Measurements from ENCODE around the gene GSC2. TPM values are rescaled to one million over a fixed set of nuclear protein-coding genes. Genes with fewer than 3 reads are reported as not detected.

GSC2 gene
- not detected for total RNA-seq

- H3K36me3 Mint-ChIP-seq (ENCODE audit: insufficient read depth in 2 of 2): peaks cover 2 to 7% of the 10 kb centered on the region in 2 donors
- no peaks in the 10 kb centered on the region for H3K9me3 Mint-ChIP-seq
- peaks cover 56% of the 10 kb centered on the region for H3K27me3 Mint-ChIP-seq (ENCODE audit: low read depth)
- peaks cover 8% of the 10 kb centered on the region for H3K4me1 Mint-ChIP-seq (ENCODE audit: low read depth)
- no peak for DNase-seq
- H3K27ac Mint-ChIP-seq: no peak within 1 kb of the TSS
- ATAC-seq (replicated peaks in 1 of 2): peak in 1 of 2 donors; percentile 22
- H3K4me3 Mint-ChIP-seq: peak within 1 kb of the TSS; percentile 73 to 81
These were observed at the start of gene GSC2 for GRCh38 chr22:19149991-19150390. GSC2 (minus strand) TSS chr22:19150292; CDS start chr22:19150283, 9 bp downstream.

- Mint-ChIP-seq H3K36me3 (ENCODE audit: insufficient read depth in 2 of 2) (no peaks in the 10 kb centered on the region), H3K4me3 (no peak overlapping the region), H3K9me3 (peaks cover 2% of the 10 kb centered on the region in 2 donors), H3K27me3 (ENCODE audit: low read depth) (no peaks in the 10 kb centered on the region), H3K27ac (no peak overlapping the region), H3K4me1 (ENCODE audit: low read depth) (no peaks in the 10 kb centered on the region)
- ATAC-seq (replicated peaks in 1 of 2): no peak
- DNase-seq: no peak
These were observed 49.4 kb upstream of the GSC2 start for GRCh38 chr22:19199479-19199878.

DNA sequence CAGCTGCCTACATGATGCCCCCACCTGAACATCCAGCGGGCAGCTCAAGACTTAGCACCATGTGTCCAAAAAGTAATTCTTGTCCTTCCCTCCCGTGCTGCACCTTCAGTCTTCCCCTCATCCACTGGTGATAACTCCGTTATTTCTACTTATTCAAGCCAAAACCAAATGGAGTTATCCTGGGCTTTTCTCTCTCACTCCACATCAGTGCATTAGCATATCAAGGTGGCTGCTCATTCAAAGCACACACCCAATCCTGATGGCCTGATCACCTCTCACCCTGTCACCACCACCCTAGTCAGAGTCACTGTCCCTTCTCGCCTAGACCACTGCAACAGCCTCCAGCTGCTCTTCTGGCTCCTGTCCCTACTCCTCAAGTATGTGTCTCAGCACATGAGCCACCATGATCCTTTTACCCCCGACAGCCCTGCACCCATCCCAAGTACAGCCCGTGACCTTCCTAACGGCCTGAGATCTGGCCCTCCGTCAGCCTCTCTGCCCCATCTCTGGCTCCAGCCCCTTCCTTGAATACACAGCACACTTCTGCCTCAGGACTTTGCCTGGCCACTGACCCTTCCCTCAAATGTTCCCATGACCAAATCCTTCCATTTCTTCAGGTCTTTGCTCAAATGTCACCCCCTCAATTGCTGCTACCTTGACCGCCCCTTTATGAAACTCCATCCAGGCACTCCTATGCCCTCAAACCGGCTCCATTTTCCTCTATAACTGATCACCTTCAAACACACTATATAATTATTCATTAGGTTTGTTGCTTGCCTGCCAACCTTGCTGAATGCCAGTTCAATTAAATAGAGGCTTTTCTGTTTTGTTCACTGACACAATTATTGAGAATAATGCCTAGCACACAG lies 48.1 kb upstream of the GSC2 start:
- ATAC-seq (replicated peaks in 1 of 2) (no peak), DNase-seq (no peak)
- Mint-ChIP-seq H3K27ac (no peak overlapping the region), H3K4me3 (no peak overlapping the region), H3K9me3 (peaks cover 2% of the 10 kb centered on the region in 2 donors), H3K36me3 (ENCODE audit: insufficient read depth in 2 of 2) (no peaks in the 10 kb centered on the region), H3K4me1 (ENCODE audit: low read depth) (no peaks in the 10 kb centered on the region), H3K27me3 (ENCODE audit: low read depth) (no peaks in the 10 kb centered on the region)

DNA sequence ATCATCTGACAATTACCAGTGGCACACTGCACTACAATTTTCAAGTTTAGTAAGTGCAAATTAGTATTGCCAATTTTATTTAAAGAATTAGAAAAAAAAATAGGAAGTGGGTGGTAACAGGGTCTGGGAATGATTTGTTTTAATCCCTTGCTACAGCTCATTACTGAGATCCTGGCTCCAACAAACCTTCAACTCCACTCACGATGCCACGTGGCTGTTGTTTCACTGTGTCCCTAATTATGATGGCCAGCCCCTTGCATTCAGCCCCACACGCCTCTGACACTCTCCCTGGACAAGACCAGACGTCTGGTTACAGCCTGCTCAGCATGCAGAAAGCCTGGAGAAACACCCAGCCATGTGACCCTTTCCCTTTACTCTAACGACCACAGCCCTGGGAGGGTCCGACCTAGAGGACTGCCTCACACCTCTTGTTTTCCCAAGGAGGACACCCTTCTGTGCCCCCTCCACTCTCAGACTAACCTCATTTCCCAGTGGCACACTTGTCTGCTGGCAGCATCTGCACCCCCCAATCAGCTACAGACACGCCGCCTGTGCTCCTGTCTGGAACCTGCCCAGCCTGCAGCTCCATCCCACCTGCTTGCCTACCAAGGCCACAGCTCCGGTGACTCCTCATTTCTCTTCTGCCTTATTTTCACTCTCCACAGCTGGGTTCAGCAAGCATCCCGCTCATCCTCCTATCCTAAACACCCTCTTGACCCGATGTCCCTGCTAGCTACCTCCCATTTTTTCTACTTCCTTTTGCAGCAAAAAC lies 46.9 kb upstream of the GSC2 start:
- no peak overlapping the region for H3K4me3 Mint-ChIP-seq
- H3K4me1 Mint-ChIP-seq (ENCODE audit: low read depth): no peaks in the 10 kb centered on the region
- H3K36me3 Mint-ChIP-seq (ENCODE audit: insufficient read depth in 2 of 2): no peaks in the 10 kb centered on the region
- H3K27me3 Mint-ChIP-seq (ENCODE audit: low read depth): no peaks in the 10 kb centered on the region
- no peak for DNase-seq
- H3K27ac Mint-ChIP-seq: no peak overlapping the region
- no peak for ATAC-seq (replicated peaks in 1 of 2)
- H3K9me3 Mint-ChIP-seq: no peaks in the 10 kb centered on the region

GRCh38 chr22:19195796-19196731 lies 46.0 kb upstream of the GSC2 start:
- no peaks in the 10 kb centered on the region for H3K36me3 Mint-ChIP-seq (ENCODE audit: insufficient read depth in 2 of 2)
- no peak overlapping the region for H3K27ac Mint-ChIP-seq
- no peaks in the 10 kb centered on the region for H3K4me1 Mint-ChIP-seq (ENCODE audit: low read depth)
- no peaks in the 10 kb centered on the region for H3K27me3 Mint-ChIP-seq (ENCODE audit: low read depth)
- ATAC-seq (replicated peaks in 1 of 2) (peak; percentile 40 to 53), DNase-seq (no peak)
- no peak overlapping the region for H3K4me3 Mint-ChIP-seq
- no peaks in the 10 kb centered on the region for H3K9me3 Mint-ChIP-seq

- no peaks in the 10 kb centered on the region for H3K36me3 Mint-ChIP-seq (ENCODE audit: insufficient read depth in 2 of 2)
- no peak for DNase-seq
- H3K4me1 Mint-ChIP-seq (ENCODE audit: low read depth): no peaks in the 10 kb centered on the region
These were observed 44.9 kb upstream of the GSC2 start for GRCh38 chr22:19194766-19195536.

DNA sequence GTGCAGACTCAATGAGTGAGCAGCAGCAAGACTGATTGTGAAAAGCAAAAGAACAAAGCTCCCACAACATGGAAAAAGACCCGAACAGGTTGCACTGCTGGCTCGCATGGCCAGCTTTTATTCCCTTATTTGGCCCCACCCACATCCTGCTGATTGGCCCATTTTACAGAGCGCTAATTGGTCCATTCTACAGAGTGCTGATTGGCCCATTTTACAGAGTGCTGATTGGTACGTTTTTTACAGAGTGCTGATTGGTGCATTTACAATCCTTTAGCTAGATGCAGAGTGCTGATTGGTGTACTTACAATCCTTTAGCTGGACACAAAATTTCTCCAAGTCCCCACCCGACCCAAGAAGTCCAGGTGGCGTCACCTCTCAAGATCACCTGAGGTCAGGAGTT lies 43.8 kb upstream of the GSC2 start:
- Mint-ChIP-seq H3K4me3 (no peak overlapping the region), H3K4me1 (ENCODE audit: low read depth) (no peaks in the 10 kb centered on the region), H3K27ac (no peak overlapping the region)

More at GRCh38 chr22:19194766-19195536, 44.9 kb upstream of the GSC2 start:
- Mint-ChIP-seq H3K27ac (no peak overlapping the region), H3K27me3 (ENCODE audit: low read depth) (no peaks in the 10 kb centered on the region), H3K9me3 (no peaks in the 10 kb centered on the region), H3K4me3 (no peak overlapping the region)
- ATAC-seq (replicated peaks in 1 of 2): no peak

DNA sequence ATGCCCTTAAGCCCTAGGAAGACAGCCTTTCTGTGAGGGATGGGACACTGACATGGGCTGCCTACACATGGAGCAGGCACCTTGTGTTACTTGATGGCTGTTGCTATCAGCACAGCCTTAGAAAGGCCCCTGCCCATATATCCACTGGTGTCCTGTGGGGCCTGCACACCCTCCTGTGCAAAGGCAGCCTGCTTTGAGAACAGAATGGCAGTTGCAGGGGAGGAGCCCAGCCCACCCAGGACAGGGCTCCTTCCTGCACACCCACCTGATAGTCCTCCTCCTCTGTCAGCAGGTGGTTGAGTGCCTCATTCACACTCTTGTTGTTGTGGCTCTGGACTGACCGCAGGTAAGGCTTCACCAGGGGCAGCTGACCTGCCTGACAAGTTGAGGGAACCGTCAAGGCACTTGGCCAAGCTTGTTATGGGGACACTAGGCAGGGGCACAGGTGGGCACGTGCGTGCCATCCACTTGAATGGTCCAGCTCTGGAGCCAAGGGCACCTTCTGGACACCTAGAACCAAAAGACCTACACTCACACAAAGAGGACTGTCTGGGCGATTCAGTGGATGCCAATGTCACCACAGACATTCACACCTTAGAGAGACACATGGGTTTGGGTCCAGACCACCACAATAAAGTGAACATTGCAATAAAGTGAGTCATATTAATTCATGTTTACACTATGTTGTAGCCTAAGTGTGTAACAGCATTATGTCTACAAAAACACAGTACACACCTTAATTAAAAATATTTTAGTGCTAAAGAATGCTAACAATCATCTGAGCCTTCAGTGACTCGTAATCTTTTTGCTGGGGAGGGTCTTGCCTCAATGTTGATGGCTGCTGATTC lies 37.8 kb upstream of the GSC2 start:
- no peaks in the 10 kb centered on the region for H3K36me3 Mint-ChIP-seq (ENCODE audit: insufficient read depth in 2 of 2)
- no peak overlapping the region for H3K27ac Mint-ChIP-seq
- ATAC-seq (replicated peaks in 1 of 2) (no peak), DNase-seq (no peak)
- no peaks in the 10 kb centered on the region for H3K9me3 Mint-ChIP-seq
- H3K4me3 Mint-ChIP-seq: no peak overlapping the region
- no peaks in the 10 kb centered on the region for H3K27me3 Mint-ChIP-seq (ENCODE audit: low read depth)
- H3K4me1 Mint-ChIP-seq (ENCODE audit: low read depth): no peaks in the 10 kb centered on the region

More for the DNA sequence above, 43.8 kb upstream of the GSC2 start:
- H3K27me3 Mint-ChIP-seq (ENCODE audit: low read depth): no peaks in the 10 kb centered on the region
- H3K36me3 Mint-ChIP-seq (ENCODE audit: insufficient read depth in 2 of 2): no peaks in the 10 kb centered on the region
- DNase-seq: no peak
- no peak for ATAC-seq (replicated peaks in 1 of 2)
- H3K9me3 Mint-ChIP-seq: no peaks in the 10 kb centered on the region

DNA sequence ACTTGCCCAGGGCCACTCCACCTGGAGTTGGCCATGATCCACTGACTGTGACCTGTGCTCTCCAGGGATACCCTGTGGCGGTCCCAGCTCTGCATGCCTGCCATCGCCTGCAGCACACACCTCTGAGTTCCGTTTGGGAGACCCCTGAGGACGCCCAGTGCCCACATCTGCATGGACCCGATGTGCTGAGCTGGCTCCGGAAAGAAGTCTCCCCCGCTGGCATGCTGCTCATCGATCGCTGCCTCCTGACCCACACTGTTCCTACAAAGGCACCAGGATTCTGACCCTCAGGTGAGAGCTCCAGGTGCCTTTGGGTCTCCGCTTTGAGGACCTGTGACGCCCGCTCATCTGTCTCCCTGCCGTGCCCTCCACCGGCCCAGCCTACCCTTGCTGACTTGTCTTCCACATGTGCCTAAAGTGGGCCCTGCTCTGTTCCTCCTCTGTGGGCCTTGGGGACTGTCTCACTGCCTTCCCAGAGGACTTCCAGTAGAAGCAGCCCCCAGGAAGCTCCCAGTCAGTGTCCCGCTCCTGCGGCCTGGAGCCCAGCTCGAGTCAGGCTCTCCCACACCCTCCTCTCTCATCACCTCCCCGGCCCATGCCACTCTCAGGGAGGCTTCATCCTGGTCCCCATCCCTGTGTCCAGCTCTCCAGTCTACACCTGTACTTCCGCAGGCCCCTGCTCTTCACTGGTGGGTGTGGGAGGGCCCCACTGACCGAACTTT lies 34.3 kb upstream of the GSC2 start:
- H3K9me3 Mint-ChIP-seq: no peaks in the 10 kb centered on the region
- no peak for DNase-seq
- H3K36me3 Mint-ChIP-seq (ENCODE audit: insufficient read depth in 2 of 2): no peaks in the 10 kb centered on the region
- peaks cover 25% of the 10 kb centered on the region for H3K4me1 Mint-ChIP-seq (ENCODE audit: low read depth)
- no peak overlapping the region for H3K4me3 Mint-ChIP-seq
- ATAC-seq (replicated peaks in 1 of 2): no peak
- H3K27ac Mint-ChIP-seq: no peak overlapping the region
- no peaks in the 10 kb centered on the region for H3K27me3 Mint-ChIP-seq (ENCODE audit: low read depth)

GRCh38 chr22:19183216-19183615 lies 33.1 kb upstream of the GSC2 start:
- Mint-ChIP-seq H3K4me3 (no peak overlapping the region), H3K27ac (no peak overlapping the region), H3K9me3 (no peaks in the 10 kb centered on the region), H3K27me3 (ENCODE audit: low read depth) (no peaks in the 10 kb centered on the region), H3K4me1 (ENCODE audit: low read depth) (peaks cover 28% of the 10 kb centered on the region), H3K36me3 (ENCODE audit: insufficient read depth in 2 of 2) (no peaks in the 10 kb centered on the region)
- DNase-seq (no peak), ATAC-seq (replicated peaks in 1 of 2) (no peak)

- DNase-seq (peak in 1 of 2 donors; percentile 36), ATAC-seq (replicated peaks in 1 of 2) (no peak)
- H3K4me3 Mint-ChIP-seq: peak overlapping the region; percentile 65 to 66
- no peaks in the 10 kb centered on the region for H3K9me3 Mint-ChIP-seq
- no peak overlapping the region for H3K27ac Mint-ChIP-seq
- peaks cover 28% of the 10 kb centered on the region for H3K4me1 Mint-ChIP-seq (ENCODE audit: low read depth)
- no peaks in the 10 kb centered on the region for H3K36me3 Mint-ChIP-seq (ENCODE audit: insufficient read depth in 2 of 2)
- no peaks in the 10 kb centered on the region for H3K27me3 Mint-ChIP-seq (ENCODE audit: low read depth)
These were observed 32.5 kb upstream of the GSC2 start for GRCh38 chr22:19182472-19183157.

Measured in activated T-cell treated with anti-CD3 and anti-CD28 coated beads, Interleukin-2, amount 50 U/mL, for 72 hours (primary cell).